Measurements from ENCODE around the gene SERINC3. TPM values are rescaled to one million over a fixed set of nuclear protein-coding genes. Genes with fewer than 3 reads are reported as not detected.

SERINC3 gene
- total and polyA plus RNA-seq, 2 of the 13 experiments (the other 11 are each of a cell fraction or from before 2014, with no cell fraction given): 82.0 to 226 TPM

DNA sequence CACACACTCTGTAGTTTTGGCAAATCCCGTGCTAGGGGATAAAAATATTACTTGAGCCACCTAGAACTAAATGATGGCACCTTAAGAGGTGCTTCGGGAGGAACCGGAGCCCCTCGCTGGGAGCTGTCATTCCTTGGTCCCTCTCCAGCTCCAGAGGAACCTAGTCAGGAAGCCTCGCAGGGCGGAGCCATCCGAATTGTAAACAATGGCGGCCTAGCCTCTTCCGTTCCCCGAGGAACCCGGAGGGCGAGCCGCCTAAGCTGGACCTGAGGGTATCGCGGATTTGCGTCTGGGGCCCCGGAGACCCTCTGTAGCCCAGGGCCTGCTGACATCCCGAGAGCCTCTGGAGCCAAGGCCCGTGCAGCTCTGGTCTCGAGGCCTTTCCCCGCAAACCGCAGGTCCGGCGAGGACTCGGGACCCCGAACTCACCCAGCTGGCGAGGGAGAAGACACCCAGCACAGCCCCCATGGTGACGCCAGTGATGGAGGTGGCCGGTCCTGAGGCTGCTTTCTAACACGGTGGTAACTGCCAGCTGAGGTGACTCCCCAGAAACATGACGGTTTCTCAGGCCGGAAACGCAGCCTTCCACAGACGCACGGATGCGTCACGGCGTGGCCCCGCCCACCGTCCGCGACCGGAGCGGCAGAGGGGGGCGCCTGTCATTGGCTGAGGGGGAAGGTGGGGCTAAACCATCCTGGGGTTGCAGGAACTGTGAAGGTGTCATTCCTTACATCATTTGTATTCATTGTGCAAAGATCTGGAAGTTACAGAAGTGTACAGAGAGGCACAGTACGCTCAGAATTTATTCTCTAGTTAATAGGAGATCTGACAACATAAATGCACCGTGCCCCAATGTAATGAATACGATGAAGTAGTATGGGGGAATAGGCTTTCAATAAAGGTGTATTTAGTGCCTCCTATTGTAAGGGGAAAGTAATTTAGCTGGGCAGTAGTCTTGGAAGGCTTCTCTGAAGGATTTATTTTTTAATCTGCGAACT is at the start of gene SERINC3 (continued):
- TF ChIP-seq, protein P1, sequence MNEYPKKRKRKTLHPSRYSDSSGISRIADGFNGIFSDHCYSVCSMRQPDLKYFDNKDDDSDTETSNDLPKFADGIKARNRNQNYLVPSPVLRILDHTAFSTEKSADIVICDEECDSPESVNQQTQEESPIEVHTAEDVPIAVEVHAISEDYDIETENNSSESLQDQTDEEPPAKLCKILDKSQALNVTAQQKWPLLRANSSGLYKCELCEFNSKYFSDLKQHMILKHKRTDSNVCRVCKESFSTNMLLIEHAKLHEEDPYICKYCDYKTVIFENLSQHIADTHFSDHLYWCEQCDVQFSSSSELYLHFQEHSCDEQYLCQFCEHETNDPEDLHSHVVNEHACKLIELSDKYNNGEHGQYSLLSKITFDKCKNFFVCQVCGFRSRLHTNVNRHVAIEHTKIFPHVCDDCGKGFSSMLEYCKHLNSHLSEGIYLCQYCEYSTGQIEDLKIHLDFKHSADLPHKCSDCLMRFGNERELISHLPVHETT (CRISPR knock-in tag; conservative IDR thresholded peaks at IDR 0.05): peak; percentile 75; the same call in 1 of the 2 replicates
- TF ChIP-seq ZBTB7B (CRISPR knock-in tag; IDR thresholded peaks at IDR 0.05) (peak; percentile 56; the same call in 1 of the 2 replicates), SMAD1 (CRISPR knock-in tag; IDR thresholded peaks at IDR 0.05; ENCODE audit: borderline replicate concordance, low read depth) (0 out of 2 replicates have a peak, but pooled peaks have one; percentile 78), ZNF747 (CRISPR knock-in tag; IDR thresholded peaks at IDR 0.05; ENCODE audit: borderline replicate concordance) (peak; percentile 90), ZSCAN9 (CRISPR knock-in tag; IDR thresholded peaks at IDR 0.05; ENCODE audit: borderline replicate concordance) (peak; percentile 48; the same call in 1 of the 2 replicates), ZSCAN30 (CRISPR knock-in tag; IDR thresholded peaks at IDR 0.05) (no peak), NR2F6 (IDR thresholded peaks at IDR 0.05) (no peak), NR2F6 (CRISPR knock-in tag; IDR thresholded peaks at IDR 0.05) (no peak), RFX1 (IDR thresholded peaks at IDR 0.05) (no peak), CHD2 (IDR thresholded peaks at IDR 0.05; ENCODE audit: low read depth, low read length) (no peak), ZEB1 (IDR thresholded peaks at IDR 0.05; ENCODE audit: insufficient replicate concordance, low read depth) (peak; percentile 36), MYC (CRISPR knock-in tag; IDR thresholded peaks at IDR 0.05; ENCODE audit: borderline replicate concordance) (peak; percentile 84), JDP2 (CRISPR knock-in tag; IDR thresholded peaks at IDR 0.05; ENCODE audit: borderline replicate concordance) (no peak), PCBP2 (optimal IDR thresholded peaks at IDR 0.05; ENCODE audit: low read depth, low read length, poor library complexity, severe bottlenecking) (no peak), ZNF792 (CRISPR knock-in tag; IDR thresholded peaks at IDR 0.05) (peak; percentile 94), HNRNPH1 (optimal IDR thresholded peaks at IDR 0.05; ENCODE audit: low read depth, low read length) (no peak), ZNF12 (CRISPR knock-in tag; IDR thresholded peaks at IDR 0.05) (peak; percentile 32; the same call in 1 of the 2 replicates)
- TF ChIP-seq, protein P2, sequence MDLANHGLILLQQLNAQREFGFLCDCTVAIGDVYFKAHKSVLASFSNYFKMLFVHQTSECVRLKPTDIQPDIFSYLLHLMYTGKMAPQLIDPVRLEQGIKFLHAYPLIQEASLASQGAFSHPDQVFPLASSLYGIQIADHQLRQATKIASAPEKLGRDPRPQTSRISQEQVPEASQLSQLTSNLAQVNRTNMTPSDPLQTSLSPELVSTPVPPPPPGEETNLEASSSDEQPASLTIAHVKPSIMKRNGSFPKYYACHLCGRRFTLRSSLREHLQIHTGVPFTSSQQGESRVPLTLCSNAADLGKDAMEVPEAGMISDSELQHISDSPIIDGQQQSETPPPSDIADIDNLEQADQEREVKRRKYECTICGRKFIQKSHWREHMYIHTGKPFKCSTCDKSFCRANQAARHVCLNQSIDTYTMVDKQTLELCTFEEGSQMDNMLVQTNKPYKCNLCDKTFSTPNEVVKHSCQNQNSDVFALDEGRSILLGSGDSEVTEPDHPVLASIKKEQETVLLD (CRISPR knock-in tag; IDR thresholded peaks at IDR 0.05; ENCODE audit: low read depth): peak; percentile 30; the same call in 1 of the 2 replicates
- TF ChIP-seq, protein P3, sequence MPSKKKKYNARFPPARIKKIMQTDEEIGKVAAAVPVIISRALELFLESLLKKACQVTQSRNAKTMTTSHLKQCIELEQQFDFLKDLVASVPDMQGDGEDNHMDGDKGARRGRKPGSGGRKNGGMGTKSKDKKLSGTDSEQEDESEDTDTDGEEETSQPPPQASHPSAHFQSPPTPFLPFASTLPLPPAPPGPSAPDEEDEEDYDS (CRISPR knock-in tag; IDR thresholded peaks at IDR 0.05): peak; percentile 87
- TF ChIP-seq, protein P4, sequence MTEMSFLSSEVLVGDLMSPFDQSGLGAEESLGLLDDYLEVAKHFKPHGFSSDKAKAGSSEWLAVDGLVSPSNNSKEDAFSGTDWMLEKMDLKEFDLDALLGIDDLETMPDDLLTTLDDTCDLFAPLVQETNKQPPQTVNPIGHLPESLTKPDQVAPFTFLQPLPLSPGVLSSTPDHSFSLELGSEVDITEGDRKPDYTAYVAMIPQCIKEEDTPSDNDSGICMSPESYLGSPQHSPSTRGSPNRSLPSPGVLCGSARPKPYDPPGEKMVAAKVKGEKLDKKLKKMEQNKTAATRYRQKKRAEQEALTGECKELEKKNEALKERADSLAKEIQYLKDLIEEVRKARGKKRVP (CRISPR knock-in tag; IDR thresholded peaks at IDR 0.05): peak in 1 of 2 experiments; percentile 89; a peak in 2 of 4 replicates
- TF ChIP-seq, protein P5, sequence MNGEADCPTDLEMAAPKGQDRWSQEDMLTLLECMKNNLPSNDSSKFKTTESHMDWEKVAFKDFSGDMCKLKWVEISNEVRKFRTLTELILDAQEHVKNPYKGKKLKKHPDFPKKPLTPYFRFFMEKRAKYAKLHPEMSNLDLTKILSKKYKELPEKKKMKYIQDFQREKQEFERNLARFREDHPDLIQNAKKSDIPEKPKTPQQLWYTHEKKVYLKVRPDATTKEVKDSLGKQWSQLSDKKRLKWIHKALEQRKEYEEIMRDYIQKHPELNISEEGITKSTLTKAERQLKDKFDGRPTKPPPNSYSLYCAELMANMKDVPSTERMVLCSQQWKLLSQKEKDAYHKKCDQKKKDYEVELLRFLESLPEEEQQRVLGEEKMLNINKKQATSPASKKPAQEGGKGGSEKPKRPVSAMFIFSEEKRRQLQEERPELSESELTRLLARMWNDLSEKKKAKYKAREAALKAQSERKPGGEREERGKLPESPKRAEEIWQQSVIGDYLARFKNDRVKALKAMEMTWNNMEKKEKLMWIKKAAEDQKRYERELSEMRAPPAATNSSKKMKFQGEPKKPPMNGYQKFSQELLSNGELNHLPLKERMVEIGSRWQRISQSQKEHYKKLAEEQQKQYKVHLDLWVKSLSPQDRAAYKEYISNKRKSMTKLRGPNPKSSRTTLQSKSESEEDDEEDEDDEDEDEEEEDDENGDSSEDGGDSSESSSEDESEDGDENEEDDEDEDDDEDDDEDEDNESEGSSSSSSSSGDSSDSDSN (CRISPR knock-in tag; IDR thresholded peaks at IDR 0.05): peak; percentile 84
- TF ChIP-seq, protein P6, sequence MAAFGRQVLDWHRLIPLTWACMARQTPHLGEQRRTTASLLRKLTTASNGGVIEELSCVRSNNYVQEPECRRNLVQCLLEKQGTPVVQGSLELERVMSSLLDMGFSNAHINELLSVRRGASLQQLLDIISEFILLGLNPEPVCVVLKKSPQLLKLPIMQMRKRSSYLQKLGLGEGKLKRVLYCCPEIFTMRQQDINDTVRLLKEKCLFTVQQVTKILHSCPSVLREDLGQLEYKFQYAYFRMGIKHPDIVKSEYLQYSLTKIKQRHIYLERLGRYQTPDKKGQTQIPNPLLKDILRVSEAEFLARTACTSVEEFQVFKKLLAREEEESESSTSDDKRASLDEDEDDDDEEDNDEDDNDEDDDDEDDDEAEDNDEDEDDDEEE (CRISPR knock-in tag; IDR thresholded peaks at IDR 0.05): peak; percentile 98; the same call in 1 of the 2 replicates
